ENCODE measurements around the gene STAT6. TPM values are rescaled to one million over a fixed set of nuclear protein-coding genes. Genes with fewer than 3 reads are reported as not detected.

Gene STAT6
- total and polyA plus RNA-seq, 10 of the 15 experiments (the other 5 are each of a cell fraction or from before 2014, with no cell fraction given) = 14.2 to 176 (median 89.6) TPM

DNA sequence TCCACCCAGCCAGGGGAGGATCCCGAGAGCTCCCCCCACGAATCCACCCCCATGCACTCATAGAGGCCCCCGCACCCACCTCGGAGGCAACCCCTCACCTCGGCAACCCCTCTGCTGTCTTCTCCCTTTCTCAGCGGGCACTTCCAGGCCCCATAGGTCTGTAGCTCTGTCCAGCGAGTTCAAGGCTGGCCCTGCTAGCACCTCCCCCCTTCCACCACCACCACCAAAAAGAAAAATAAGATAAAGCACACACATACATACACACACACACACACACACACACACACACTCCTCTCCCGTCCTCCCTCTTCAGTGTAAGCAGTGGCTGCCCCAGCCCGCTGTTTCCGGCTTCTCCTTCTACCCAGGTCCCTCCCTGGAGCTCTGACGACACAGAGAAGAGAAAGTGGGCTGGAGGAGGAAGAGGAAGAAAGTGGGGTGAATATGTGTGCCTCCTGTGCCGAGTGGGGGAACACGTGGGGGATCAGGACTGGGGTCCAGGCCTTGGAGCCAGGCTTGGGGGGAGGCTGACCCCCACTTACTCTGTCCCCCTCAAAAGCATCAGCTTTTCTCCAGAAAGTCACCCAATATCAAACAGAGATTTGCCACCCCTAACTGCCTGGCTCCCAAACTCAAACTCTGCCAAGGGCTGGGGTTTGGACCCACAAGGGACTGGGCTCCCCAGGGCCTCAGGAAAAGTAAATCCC lies at the start of gene STAT6 (continued):
- TF ChIP-seq, protein P1, sequence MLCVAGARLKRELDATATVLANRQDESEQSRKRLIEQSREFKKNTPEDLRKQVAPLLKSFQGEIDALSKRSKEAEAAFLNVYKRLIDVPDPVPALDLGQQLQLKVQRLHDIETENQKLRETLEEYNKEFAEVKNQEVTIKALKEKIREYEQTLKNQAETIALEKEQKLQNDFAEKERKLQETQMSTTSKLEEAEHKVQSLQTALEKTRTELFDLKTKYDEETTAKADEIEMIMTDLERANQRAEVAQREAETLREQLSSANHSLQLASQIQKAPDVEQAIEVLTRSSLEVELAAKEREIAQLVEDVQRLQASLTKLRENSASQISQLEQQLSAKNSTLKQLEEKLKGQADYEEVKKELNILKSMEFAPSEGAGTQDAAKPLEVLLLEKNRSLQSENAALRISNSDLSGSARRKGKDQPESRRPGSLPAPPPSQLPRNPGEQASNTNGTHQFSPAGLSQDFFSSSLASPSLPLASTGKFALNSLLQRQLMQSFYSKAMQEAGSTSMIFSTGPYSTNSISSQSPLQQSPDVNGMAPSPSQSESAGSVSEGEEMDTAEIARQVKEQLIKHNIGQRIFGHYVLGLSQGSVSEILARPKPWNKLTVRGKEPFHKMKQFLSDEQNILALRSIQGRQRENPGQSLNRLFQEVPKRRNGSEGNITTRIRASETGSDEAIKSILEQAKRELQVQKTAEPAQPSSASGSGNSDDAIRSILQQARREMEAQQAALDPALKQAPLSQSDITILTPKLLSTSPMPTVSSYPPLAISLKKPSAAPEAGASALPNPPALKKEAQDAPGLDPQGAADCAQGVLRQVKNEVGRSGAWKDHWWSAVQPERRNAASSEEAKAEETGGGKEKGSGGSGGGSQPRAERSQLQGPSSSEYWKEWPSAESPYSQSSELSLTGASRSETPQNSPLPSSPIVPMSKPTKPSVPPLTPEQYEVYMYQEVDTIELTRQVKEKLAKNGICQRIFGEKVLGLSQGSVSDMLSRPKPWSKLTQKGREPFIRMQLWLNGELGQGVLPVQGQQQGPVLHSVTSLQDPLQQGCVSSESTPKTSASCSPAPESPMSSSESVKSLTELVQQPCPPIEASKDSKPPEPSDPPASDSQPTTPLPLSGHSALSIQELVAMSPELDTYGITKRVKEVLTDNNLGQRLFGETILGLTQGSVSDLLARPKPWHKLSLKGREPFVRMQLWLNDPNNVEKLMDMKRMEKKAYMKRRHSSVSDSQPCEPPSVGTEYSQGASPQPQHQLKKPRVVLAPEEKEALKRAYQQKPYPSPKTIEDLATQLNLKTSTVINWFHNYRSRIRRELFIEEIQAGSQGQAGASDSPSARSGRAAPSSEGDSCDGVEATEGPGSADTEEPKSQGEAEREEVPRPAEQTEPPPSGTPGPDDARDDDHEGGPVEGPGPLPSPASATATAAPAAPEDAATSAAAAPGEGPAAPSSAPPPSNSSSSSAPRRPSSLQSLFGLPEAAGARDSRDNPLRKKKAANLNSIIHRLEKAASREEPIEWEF (IDR thresholded peaks at IDR 0.05; ENCODE audit: insufficient replicate concordance, low read depth, low read length) = no peak
- no peak for TF ChIP-seq RAD21 (IDR thresholded peaks at IDR 0.05; ENCODE audit: insufficient read depth, low read depth, low read length)
- no peak for TF ChIP-seq STAT3 (IDR thresholded peaks at IDR 0.05; ENCODE audit: low read depth, low read length)
- no peak for TF ChIP-seq ZNF274 (IDR thresholded peaks at IDR 0.05; ENCODE audit: insufficient read depth, insufficient read length)
- no peak for TF ChIP-seq SREBF1 (IDR thresholded peaks at IDR 0.05; ENCODE audit: low read length)
- no peak for TF ChIP-seq NFYA (IDR thresholded peaks at IDR 0.05; ENCODE audit: borderline replicate concordance, low read depth, low read length)
- TF ChIP-seq, protein P2, sequence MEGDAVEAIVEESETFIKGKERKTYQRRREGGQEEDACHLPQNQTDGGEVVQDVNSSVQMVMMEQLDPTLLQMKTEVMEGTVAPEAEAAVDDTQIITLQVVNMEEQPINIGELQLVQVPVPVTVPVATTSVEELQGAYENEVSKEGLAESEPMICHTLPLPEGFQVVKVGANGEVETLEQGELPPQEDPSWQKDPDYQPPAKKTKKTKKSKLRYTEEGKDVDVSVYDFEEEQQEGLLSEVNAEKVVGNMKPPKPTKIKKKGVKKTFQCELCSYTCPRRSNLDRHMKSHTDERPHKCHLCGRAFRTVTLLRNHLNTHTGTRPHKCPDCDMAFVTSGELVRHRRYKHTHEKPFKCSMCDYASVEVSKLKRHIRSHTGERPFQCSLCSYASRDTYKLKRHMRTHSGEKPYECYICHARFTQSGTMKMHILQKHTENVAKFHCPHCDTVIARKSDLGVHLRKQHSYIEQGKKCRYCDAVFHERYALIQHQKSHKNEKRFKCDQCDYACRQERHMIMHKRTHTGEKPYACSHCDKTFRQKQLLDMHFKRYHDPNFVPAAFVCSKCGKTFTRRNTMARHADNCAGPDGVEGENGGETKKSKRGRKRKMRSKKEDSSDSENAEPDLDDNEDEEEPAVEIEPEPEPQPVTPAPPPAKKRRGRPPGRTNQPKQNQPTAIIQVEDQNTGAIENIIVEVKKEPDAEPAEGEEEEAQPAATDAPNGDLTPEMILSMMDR (IDR thresholded peaks at IDR 0.05 in 2 of 3, conservative IDR thresholded peaks at IDR 0.05 in 1 of 3; ENCODE audit: control insufficient read depth in 2 of 3, extremely low read depth in 1 of 3, insufficient read depth in 1 of 3, low read depth in 3 of 3, low read length in 3 of 3) = no peak
- peak; percentile 53; the same call in 1 of the 2 replicates for TF ChIP-seq TBL1XR1 (IDR thresholded peaks at IDR 0.05; ENCODE audit: low read depth, low read length)
- TF ChIP-seq JUNB (IDR thresholded peaks at IDR 0.05) = no peak
- TF ChIP-seq MEF2A (IDR thresholded peaks at IDR 0.05; ENCODE audit: insufficient read depth, low read depth, low read length) = no peak
- TF ChIP-seq MEF2B (IDR thresholded peaks at IDR 0.05; ENCODE audit: partially characterized antibody, poor library complexity, severe bottlenecking) = no peak
- no peak for TF ChIP-seq BRCA1 (IDR thresholded peaks at IDR 0.05; ENCODE audit: low read depth, low read length)
- TF ChIP-seq, protein P3, sequence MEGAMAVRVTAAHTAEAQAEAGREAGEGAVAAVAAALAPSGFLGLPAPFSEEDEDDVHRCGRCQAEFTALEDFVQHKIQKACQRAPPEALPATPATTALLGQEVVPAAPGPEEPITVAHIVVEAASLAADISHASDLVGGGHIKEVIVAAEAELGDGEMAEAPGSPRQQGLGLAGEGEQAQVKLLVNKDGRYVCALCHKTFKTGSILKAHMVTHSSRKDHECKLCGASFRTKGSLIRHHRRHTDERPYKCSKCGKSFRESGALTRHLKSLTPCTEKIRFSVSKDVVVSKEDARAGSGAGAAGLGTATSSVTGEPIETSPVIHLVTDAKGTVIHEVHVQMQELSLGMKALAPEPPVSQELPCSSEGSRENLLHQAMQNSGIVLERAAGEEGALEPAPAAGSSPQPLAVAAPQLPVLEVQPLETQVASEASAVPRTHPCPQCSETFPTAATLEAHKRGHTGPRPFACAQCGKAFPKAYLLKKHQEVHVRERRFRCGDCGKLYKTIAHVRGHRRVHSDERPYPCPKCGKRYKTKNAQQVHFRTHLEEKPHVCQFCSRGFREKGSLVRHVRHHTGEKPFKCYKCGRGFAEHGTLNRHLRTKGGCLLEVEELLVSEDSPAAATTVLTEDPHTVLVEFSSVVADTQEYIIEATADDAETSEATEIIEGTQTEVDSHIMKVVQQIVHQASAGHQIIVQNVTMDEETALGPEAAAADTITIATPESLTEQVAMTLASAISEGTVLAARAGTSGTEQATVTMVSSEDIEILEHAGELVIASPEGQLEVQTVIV (IDR thresholded peaks at IDR 0.05; ENCODE audit: borderline replicate concordance, partially characterized antibody) = no peak
- no peak for TF ChIP-seq NRF1 (conservative IDR thresholded peaks at IDR 0.05; ENCODE audit: low read depth, low read length)
- no peak for TF ChIP-seq YBX1 (IDR thresholded peaks at IDR 0.05)
- TF ChIP-seq EGR1 (IDR thresholded peaks at IDR 0.05; ENCODE audit: borderline replicate concordance in 1 of 2, low read depth in 2 of 2, low read length in 2 of 2) = no peak
- TF ChIP-seq, protein P4, sequence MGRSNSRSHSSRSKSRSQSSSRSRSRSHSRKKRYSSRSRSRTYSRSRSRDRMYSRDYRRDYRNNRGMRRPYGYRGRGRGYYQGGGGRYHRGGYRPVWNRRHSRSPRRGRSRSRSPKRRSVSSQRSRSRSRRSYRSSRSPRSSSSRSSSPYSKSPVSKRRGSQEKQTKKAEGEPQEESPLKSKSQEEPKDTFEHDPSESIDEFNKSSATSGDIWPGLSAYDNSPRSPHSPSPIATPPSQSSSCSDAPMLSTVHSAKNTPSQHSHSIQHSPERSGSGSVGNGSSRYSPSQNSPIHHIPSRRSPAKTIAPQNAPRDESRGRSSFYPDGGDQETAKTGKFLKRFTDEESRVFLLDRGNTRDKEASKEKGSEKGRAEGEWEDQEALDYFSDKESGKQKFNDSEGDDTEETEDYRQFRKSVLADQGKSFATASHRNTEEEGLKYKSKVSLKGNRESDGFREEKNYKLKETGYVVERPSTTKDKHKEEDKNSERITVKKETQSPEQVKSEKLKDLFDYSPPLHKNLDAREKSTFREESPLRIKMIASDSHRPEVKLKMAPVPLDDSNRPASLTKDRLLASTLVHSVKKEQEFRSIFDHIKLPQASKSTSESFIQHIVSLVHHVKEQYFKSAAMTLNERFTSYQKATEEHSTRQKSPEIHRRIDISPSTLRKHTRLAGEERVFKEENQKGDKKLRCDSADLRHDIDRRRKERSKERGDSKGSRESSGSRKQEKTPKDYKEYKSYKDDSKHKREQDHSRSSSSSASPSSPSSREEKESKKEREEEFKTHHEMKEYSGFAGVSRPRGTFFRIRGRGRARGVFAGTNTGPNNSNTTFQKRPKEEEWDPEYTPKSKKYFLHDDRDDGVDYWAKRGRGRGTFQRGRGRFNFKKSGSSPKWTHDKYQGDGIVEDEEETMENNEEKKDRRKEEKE (IDR thresholded peaks at IDR 0.05) = no peak
